Adrenal gland (tissue), 5 donors: ENCODE measurements around the gene RYR2.
"Not testable (repeated sequence)": the region's sequence is repeated elsewhere in the genome, so short reads cannot be mapped to it uniquely, and the experiment has no call there.

ENCODE experiments used
- POLR2A ChIP-seq, 2 donors: fragments of 450-650 bp; IDR thresholded peaks; one replicate each; pipeline ENCODE4 v1.6.1; 2017; ENCODE audit warnings: antibody characterized with exemption in 2 of 2, mild to moderate bottlenecking in 2 of 2, moderate library complexity in 1 of 2
- TF ChIP-seq, protein P1 (sequence below), 6 experiments: fragments of 450-650 bp in 4 of 6; fragments of 200-600 bp in 2 of 6; sonication (generic) in 1 of 6; IDR thresholded peaks; 1 replicate in 5 of 6; 2 replicates in 1 of 6; pipeline versions ENCODE4 v1.5.1 to v1.8.0; 2016 to 2021; ENCODE audit warnings: antibody characterized with exemption in 6 of 6, mild to moderate bottlenecking in 2 of 6, moderate library complexity in 1 of 6
- donor health status: DM: no; HTN: no; CAD: no.

DNA sequence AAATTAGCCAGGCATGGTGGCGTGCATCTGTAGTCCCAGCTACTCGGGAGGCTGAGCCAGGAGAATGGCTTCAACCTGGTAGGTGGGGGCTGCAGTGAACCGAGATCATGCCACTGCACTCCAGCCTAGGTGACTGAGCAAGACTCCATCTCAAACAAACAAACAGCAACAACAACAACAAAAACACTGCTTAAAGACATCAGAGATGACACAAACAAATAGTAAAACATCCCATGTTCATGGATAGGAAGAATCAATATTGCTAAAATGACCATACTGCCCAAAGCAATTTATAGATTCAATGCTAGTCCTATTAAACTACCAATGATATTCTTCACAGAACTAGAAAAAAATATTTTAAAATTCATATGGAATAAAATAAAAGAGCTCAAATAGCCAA lies 801.5 kb downstream of the RYR2 start:
- TF ChIP-seq, protein P1, sequence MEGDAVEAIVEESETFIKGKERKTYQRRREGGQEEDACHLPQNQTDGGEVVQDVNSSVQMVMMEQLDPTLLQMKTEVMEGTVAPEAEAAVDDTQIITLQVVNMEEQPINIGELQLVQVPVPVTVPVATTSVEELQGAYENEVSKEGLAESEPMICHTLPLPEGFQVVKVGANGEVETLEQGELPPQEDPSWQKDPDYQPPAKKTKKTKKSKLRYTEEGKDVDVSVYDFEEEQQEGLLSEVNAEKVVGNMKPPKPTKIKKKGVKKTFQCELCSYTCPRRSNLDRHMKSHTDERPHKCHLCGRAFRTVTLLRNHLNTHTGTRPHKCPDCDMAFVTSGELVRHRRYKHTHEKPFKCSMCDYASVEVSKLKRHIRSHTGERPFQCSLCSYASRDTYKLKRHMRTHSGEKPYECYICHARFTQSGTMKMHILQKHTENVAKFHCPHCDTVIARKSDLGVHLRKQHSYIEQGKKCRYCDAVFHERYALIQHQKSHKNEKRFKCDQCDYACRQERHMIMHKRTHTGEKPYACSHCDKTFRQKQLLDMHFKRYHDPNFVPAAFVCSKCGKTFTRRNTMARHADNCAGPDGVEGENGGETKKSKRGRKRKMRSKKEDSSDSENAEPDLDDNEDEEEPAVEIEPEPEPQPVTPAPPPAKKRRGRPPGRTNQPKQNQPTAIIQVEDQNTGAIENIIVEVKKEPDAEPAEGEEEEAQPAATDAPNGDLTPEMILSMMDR (IDR thresholded peaks at IDR 0.05): not testable (repeated sequence)
- not testable (repeated sequence) for TF ChIP-seq POLR2A (IDR thresholded peaks at IDR 0.05)
